ENCODE measurements around the gene PDZD7.

- TF ChIP-seq CTCF (conservative IDR thresholded peaks at IDR 0.05) (no peak), ZFX (IDR thresholded peaks at IDR 0.05) (no peak)
Observed at GRCh38 chr10:101047268-101047667, 16.3 kb upstream of the PDZD7 start.
